ENCODE data around the gene SHC3.

- TF ChIP-seq CTCF (IDR thresholded peaks at IDR 0.05; ENCODE audit: poor library complexity, severe bottlenecking) (no peak), POLR2AphosphoS5 (IDR thresholded peaks at IDR 0.05) (no peak), TAF1 (IDR thresholded peaks at IDR 0.05; ENCODE audit: low read depth) (no peak), RAD21 (conservative IDR thresholded peaks at IDR 0.05) (no peak), SMC3 (conservative IDR thresholded peaks at IDR 0.05; ENCODE audit: poor library complexity) (no peak), MXI1 (conservative IDR thresholded peaks at IDR 0.05; ENCODE audit: poor library complexity, severe bottlenecking) (no peak)
Observed at GRCh38 chr9:89012294-89013042, 166.2 kb downstream of the SHC3 start.

Measured in neural cell (in vitro differentiated cells).